Panc1 (cell line): ENCODE measurements around the gene APOL2. TPM values are rescaled to one million over a fixed set of nuclear protein-coding genes. Genes with fewer than 3 reads are reported as not detected.

ENCODE experiments used
- ATAC-seq: fragments of 200-7000 bp; cut with Tn5 transposase; 2 replicates; pipeline ENCODE4 v1.9.1; 2020; ENCODE audit warnings: mild to moderate bottlenecking, moderate library complexity
- BruUV-seq: library from RNA; stranded (reverse); fragments of 400-500 nt; replicated peaks from 2 replicates; lab custom pipeline; 2021; lab: Mats Ljungman, UMichigan
- CTCF ChIA-PET: fragments of 300-600 bp; sonication (Branson Sonifier 250); formaldehyde crosslinking; loops from one replicate; lab custom pipeline; 2022; ENCODE audit warnings: antibody characterized with exemption; lab: Charles Lee
- POLR2A ChIA-PET: fragments of 300-600 bp; sonication (Branson Sonifier 250); formaldehyde crosslinking; loops from one replicate; lab custom pipeline; 2022; ENCODE audit warnings: antibody characterized with exemption; lab: Charles Lee
- DNase-seq: peaks from one replicate; pipeline ENCODE4 v3.0.0-alpha.2; 2010; ENCODE audit warnings: low read depth, low spot score
- H3K27ac ChIP-seq: 2 replicates; pipeline ENCODE4 v1.5.1; 2011; ENCODE audit warnings: mild to moderate bottlenecking, low read length, inconsistent platforms
- H3K27me3 ChIP-seq: fragments of 200-500 bp; sonication (Bioruptor generic); 2 replicates; pipeline ENCODE4 v1.6.0; 2014; ENCODE audit warnings: low read length, inconsistent platforms; ENCODE audit not compliant: control insufficient read depth, insufficient read depth
- H3K36me3 ChIP-seq: fragments of 200-500 bp; sonication (Bioruptor generic); 2 replicates; pipeline ENCODE4 v1.5.1; 2014; ENCODE audit warnings: inconsistent platforms, mild to moderate bottlenecking, low read length, moderate library complexity; ENCODE audit not compliant: control insufficient read depth, insufficient read depth
- H3K4me1 ChIP-seq: 2 replicates; pipeline ENCODE4 v1.5.1; 2011; ENCODE audit warnings: inconsistent platforms, mild to moderate bottlenecking, low read length, moderate library complexity; ENCODE audit not compliant: control insufficient read depth, insufficient read depth
- H3K4me3 ChIP-seq, 2 experiments: 2 replicates each; pipeline ENCODE4 v1.5.1; 2011 to 2012; ENCODE audit warnings: low read depth in 2 of 2, low read length in 2 of 2, mild to moderate bottlenecking in 2 of 2, inconsistent platforms in 1 of 2, moderate library complexity in 1 of 2
- H3K9me3 ChIP-seq: fragments of 200-500 bp; sonication (Bioruptor generic); 2 replicates; pipeline ENCODE4 v1.5.1; 2014; ENCODE audit warnings: low read depth, mild to moderate bottlenecking, inconsistent platforms, low read length, moderate library complexity; ENCODE audit not compliant: control insufficient read depth, insufficient read depth
- POLR2AphosphoS5 ChIP-seq: IDR thresholded peaks from 2 replicates; pipeline ENCODE4 v1.6.1; 2012; ENCODE audit warnings: mild to moderate bottlenecking, low read depth, low read length, moderate library complexity
- SIN3A ChIP-seq: IDR thresholded peaks from 2 replicates; pipeline ENCODE4 v1.6.1; 2012; ENCODE audit warnings: low read depth, mild to moderate bottlenecking, low read length, moderate library complexity, borderline replicate concordance; ENCODE audit not compliant: insufficient read depth
- TCF7L2 ChIP-seq: IDR thresholded peaks from 2 replicates; pipeline ENCODE4 v1.6.1; 2011; ENCODE audit warnings: mild to moderate bottlenecking, low read depth, low read length, inconsistent platforms
- in situ Hi-C: cut with HindIII; loops from 2 replicates; pipeline ENCODE4 v1.10.0; 2016; ENCODE audit warnings: low sequenced_read_pairs, low pct_unique_long_range_greater_than_20kb
- intact Hi-C: fragments of 100-400 bp; cut with micrococcal nuclease; formaldehyde crosslinking; loops from one replicate; pipeline ENCODE4 v1.10.0; 2022; ENCODE audit not compliant: unreplicated experiment
- total RNA-seq: library from RNA; stranded (reverse); gene quantifications from one replicate; pipeline ENCODE4 v1.2.1, GENCODE V29; 2021; ENCODE audit not compliant: unreplicated experiment
- TF ChIP-seq, protein P1 (sequence below), 2 experiments: IDR thresholded peaks; 2 replicates each; pipeline ENCODE4 v1.6.1; 2011 to 2012; ENCODE audit warnings: low read depth in 2 of 2, control low read depth in 1 of 2, low read length in 1 of 2, mild to moderate bottlenecking in 1 of 2, moderate library complexity in 1 of 2; ENCODE audit not compliant: insufficient read depth in 1 of 2
- TF ChIP-seq, protein P2 (sequence below): fragments of 450-650 bp; IDR thresholded peaks from 2 replicates; pipeline ENCODE4 v1.5.1; 2017; ENCODE audit warnings: mild to moderate bottlenecking

The APOL2 gene
- total RNA-seq, 1 experiment from 2014 or later = 34.4 TPM

DNA sequence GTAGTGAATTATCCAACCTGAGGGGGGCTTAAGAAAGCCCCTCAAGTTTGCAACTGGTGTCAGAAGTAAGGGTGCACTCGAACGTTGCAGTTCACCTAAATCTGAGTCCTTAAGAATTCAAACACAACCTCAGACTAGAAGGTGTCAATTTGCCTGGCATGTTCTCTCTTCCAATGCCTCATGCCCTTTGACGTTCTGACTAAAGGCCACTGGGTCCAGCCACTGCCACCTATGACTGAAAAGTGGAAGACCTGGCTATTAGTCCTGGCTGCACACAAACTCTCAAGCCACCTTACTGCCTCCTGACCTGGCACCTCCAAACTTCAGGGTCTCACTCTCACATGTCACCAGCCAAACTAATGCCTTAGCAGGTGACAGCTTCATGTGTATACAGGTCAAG, 45.8 kb downstream of the APOL2 start:
- no peaks in the 10 kb centered on the region for H3K27me3 ChIP-seq
- no peak for TF ChIP-seq SIN3A
- TF ChIP-seq, protein P1, sequence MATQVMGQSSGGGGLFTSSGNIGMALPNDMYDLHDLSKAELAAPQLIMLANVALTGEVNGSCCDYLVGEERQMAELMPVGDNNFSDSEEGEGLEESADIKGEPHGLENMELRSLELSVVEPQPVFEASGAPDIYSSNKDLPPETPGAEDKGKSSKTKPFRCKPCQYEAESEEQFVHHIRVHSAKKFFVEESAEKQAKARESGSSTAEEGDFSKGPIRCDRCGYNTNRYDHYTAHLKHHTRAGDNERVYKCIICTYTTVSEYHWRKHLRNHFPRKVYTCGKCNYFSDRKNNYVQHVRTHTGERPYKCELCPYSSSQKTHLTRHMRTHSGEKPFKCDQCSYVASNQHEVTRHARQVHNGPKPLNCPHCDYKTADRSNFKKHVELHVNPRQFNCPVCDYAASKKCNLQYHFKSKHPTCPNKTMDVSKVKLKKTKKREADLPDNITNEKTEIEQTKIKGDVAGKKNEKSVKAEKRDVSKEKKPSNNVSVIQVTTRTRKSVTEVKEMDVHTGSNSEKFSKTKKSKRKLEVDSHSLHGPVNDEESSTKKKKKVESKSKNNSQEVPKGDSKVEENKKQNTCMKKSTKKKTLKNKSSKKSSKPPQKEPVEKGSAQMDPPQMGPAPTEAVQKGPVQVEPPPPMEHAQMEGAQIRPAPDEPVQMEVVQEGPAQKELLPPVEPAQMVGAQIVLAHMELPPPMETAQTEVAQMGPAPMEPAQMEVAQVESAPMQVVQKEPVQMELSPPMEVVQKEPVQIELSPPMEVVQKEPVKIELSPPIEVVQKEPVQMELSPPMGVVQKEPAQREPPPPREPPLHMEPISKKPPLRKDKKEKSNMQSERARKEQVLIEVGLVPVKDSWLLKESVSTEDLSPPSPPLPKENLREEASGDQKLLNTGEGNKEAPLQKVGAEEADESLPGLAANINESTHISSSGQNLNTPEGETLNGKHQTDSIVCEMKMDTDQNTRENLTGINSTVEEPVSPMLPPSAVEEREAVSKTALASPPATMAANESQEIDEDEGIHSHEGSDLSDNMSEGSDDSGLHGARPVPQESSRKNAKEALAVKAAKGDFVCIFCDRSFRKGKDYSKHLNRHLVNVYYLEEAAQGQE (IDR thresholded peaks at IDR 0.05; ENCODE audit: insufficient read depth in 1 of 2, low read depth in 2 of 2, low read length in 1 of 2) = no peak
- TF ChIP-seq POLR2AphosphoS5 = no peak
- no peak for TF ChIP-seq TCF7L2
- TF ChIP-seq, protein P2, sequence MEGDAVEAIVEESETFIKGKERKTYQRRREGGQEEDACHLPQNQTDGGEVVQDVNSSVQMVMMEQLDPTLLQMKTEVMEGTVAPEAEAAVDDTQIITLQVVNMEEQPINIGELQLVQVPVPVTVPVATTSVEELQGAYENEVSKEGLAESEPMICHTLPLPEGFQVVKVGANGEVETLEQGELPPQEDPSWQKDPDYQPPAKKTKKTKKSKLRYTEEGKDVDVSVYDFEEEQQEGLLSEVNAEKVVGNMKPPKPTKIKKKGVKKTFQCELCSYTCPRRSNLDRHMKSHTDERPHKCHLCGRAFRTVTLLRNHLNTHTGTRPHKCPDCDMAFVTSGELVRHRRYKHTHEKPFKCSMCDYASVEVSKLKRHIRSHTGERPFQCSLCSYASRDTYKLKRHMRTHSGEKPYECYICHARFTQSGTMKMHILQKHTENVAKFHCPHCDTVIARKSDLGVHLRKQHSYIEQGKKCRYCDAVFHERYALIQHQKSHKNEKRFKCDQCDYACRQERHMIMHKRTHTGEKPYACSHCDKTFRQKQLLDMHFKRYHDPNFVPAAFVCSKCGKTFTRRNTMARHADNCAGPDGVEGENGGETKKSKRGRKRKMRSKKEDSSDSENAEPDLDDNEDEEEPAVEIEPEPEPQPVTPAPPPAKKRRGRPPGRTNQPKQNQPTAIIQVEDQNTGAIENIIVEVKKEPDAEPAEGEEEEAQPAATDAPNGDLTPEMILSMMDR = no peak
- no peaks in the 10 kb centered on the region for H3K9me3 ChIP-seq
- in situ Hi-C loops (no loop called here), intact Hi-C loops (no loop called here)
- POLR2A ChIA-PET = no interaction called here
- H3K27ac ChIP-seq = no peak overlapping the region
- H3K4me1 ChIP-seq = no peaks in the 10 kb centered on the region
- CTCF ChIA-PET = no interaction called here
- no peaks in the 10 kb centered on the region for H3K36me3 ChIP-seq
- DNase-seq = no peak
- H3K4me3 ChIP-seq = no peak overlapping the region
- BruUV-seq = no TSS peak
- ATAC-seq = no peak

DNA sequence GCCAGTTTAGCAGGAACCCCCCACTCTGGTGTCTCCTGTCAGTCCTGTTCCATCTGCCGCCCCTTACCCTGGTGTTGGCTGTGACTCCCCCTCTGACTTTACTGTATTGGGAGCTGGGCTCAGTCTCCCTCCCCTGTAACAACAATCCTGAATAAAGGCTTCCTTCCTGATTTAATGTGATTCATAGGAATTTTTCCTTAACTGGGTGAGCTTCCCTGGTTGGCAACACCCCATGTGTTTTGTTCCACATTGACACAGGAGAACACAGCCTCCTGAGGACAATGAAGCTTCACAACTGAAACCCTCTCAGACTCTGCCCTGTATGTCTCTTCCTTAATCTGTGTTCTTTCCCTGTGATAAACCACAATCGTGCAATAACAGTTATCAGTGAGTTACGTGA, 46.2 kb downstream of the APOL2 start:
- Histone ChIP-seq H3K4me1 (no peaks in the 10 kb centered on the region), H3K4me3 (no peak overlapping the region), H3K36me3 (no peaks in the 10 kb centered on the region), H3K9me3 (no peaks in the 10 kb centered on the region), H3K27ac (no peak overlapping the region), H3K27me3 (no peaks in the 10 kb centered on the region)
- no peak for TF ChIP-seq POLR2AphosphoS5
- TF ChIP-seq SIN3A = no peak
- TF ChIP-seq TCF7L2 = no peak
- TF ChIP-seq, protein P1 (IDR thresholded peaks at IDR 0.05; ENCODE audit: insufficient read depth in 1 of 2, low read depth in 2 of 2, low read length in 1 of 2) = no peak
- TF ChIP-seq, protein P2 = no peak
- no peak for ATAC-seq
- no TSS peak for BruUV-seq
- ChIA-PET CTCF (no interaction called here), POLR2A (no interaction called here)
- DNase-seq = no peak
- in situ Hi-C loops = no loop called here
- intact Hi-C loops = no loop called here
